NCI-H1417 (cell line): Measurements from ENCODE around the gene IL4R.

ENCODE experiments used
- DNase-seq, 3 experiments: peaks; one replicate each; lab custom pipeline; 2025; lab: John Stamatoyannopoulos, UW

The IL4R gene

GRCh38 chr16:27330542-27330941, 16.8 kb downstream of the IL4R start:
- DNase-seq = peak in 1 of 3 experiments; percentile 1

- no peak for DNase-seq
Observed at GRCh38 chr16:27332105-27332504, 18.3 kb downstream of the IL4R start.

- no peak for DNase-seq
Observed at GRCh38 chr16:27333104-27333503, 19.3 kb downstream of the IL4R start.

- no peak for DNase-seq
Observed at GRCh38 chr16:27333549-27333948, 19.8 kb downstream of the IL4R start.

GRCh38 chr16:27334192-27334764, 20.5 kb downstream of the IL4R start:
- DNase-seq = no peak

GRCh38 chr16:27334838-27335237, 21.1 kb downstream of the IL4R start:
- DNase-seq = no peak

GRCh38 chr16:27335349-27336053, 21.7 kb downstream of the IL4R start:
- DNase-seq = no peak

GRCh38 chr16:27337024-27337423, 23.2 kb downstream of the IL4R start:
- no peak for DNase-seq

GRCh38 chr16:27339180-27339579, 25.4 kb downstream of the IL4R start:
- no peak for DNase-seq

GRCh38 chr16:27340654-27341053, 26.9 kb downstream of the IL4R start:
- no peak for DNase-seq

GRCh38 chr16:27341549-27341948, 27.8 kb downstream of the IL4R start:
- no peak for DNase-seq

GRCh38 chr16:27341971-27342370, 28.2 kb downstream of the IL4R start:
- no peak for DNase-seq

- DNase-seq = peak in 1 of 3 experiments; percentile 2
Observed at GRCh38 chr16:27344721-27345120, 30.9 kb downstream of the IL4R start.

GRCh38 chr16:27345201-27345600, 31.4 kb downstream of the IL4R start:
- DNase-seq = no peak

- no peak for DNase-seq
Observed at GRCh38 chr16:27346819-27347218, 33.0 kb downstream of the IL4R start.

- no peak for DNase-seq
Observed at GRCh38 chr16:27347930-27348685, 34.3 kb downstream of the IL4R start.

- DNase-seq = no peak
Observed at GRCh38 chr16:27349276-27349675, 35.5 kb downstream of the IL4R start.

GRCh38 chr16:27350006-27350405, 36.2 kb downstream of the IL4R start:
- no peak for DNase-seq

GRCh38 chr16:27351989-27352388, 38.2 kb downstream of the IL4R start:
- no peak for DNase-seq

GRCh38 chr16:27353853-27354252, 40.1 kb downstream of the IL4R start:
- DNase-seq = no peak

- no peak for DNase-seq
Observed at GRCh38 chr16:27355610-27356009, 41.8 kb downstream of the IL4R start.

- DNase-seq = no peak
Observed at GRCh38 chr16:27356794-27357193, 43.0 kb downstream of the IL4R start.

- no peak for DNase-seq
Observed at GRCh38 chr16:27359051-27359450, 45.3 kb downstream of the IL4R start.
